HepG2 (cell line): ENCODE data around the gene GJB4. TPM values are rescaled to one million over a fixed set of nuclear protein-coding genes. Genes with fewer than 3 reads are reported as not detected.

Source experiments
- ATAC-seq: fragments of 200-7000 bp; cut with Tn5 transposase; 3 replicates; pipeline ENCODE4 v1.9.1; 2020; ENCODE audit warnings: mild to moderate bottlenecking, moderate library complexity
- BruUV-seq: library from RNA; stranded (reverse); fragments of 400-500 nt; replicated peaks from 2 replicates; lab custom pipeline; 2021; lab: Mats Ljungman, UMichigan
- CTCF ChIA-PET: fragments of 300-600 bp; formaldehyde crosslinking; extraction: SDS; loops from one replicate; lab custom pipeline; 2021; ENCODE audit warnings: low total read pairs, inconsistent platforms, low intra/inter-chr PET ratio; lab: Yijun Ruan, JAX
- POLR2A ChIA-PET: fragments of 350-600 bp; sonication (Branson Sonifier 250); formaldehyde crosslinking; loops from one replicate; lab custom pipeline; 2020; ENCODE audit warnings: antibody characterized with exemption, inconsistent platforms; lab: Yijun Ruan, JAX
- DNase-seq: peaks from one replicate; pipeline ENCODE4 v3.0.0-alpha.2; 2015; ENCODE audit warnings: low spot score
- FAIRE-seq: peaks from 3 replicates; lab custom pipeline; 2011; peaks lifted over from hg19 to GRCh38; lab: Jason Lieb, UNC
- H2AFZ ChIP-seq: one replicate; pipeline ENCODE4 v1.6.1; 2011; ENCODE audit warnings: low read length, inconsistent platforms
- H3K27ac ChIP-seq: fragments of 300-600 bp; 3 replicates; pipeline ENCODE4 v1.8.0; 2011; ENCODE audit warnings: mixed run types, mild to moderate bottlenecking, mixed read lengths, low read length, inconsistent platforms; ENCODE audit not compliant: insufficient read depth; ENCODE audit errors: extremely low read length
- H3K27me3 ChIP-seq, 2 experiments: fragments of 200-600 bp in 1 of 2; 2 replicates in 1 of 2; 3 replicates in 1 of 2; pipeline versions ENCODE4 v1.6.0 to v1.8.0; 2011; ENCODE audit warnings: low read length in 2 of 2, mild to moderate bottlenecking in 2 of 2, moderate library complexity in 2 of 2, inconsistent platforms in 1 of 2; ENCODE audit not compliant: insufficient read depth in 2 of 2, control insufficient read depth in 1 of 2
- H3K36me3 ChIP-seq, 2 experiments: fragments of 200-600 bp in 1 of 2; replicated peaks in 1 of 2; 2 replicates in 1 of 2; 3 replicates in 1 of 2; pipeline versions ENCODE4 v1.5.1 to v1.8.0; 2011; ENCODE audit warnings: low read length in 2 of 2, inconsistent platforms in 1 of 2; ENCODE audit not compliant: insufficient read depth in 2 of 2, control insufficient read depth in 1 of 2
- H3K4me1 ChIP-seq: 2 replicates; pipeline ENCODE4 v1.5.1; 2012; ENCODE audit warnings: low read length, inconsistent platforms; ENCODE audit not compliant: insufficient read depth
- H3K4me2 ChIP-seq: 2 replicates; pipeline ENCODE4 v1.6.0; 2011; ENCODE audit warnings: low read depth, low read length, inconsistent platforms
- H3K4me3 ChIP-seq, 3 experiments: fragments of 200-600 bp in 1 of 3; sonication (generic), shearing (Covaris generic) in 1 of 3; replicated peaks in 1 of 3; 2 replicates each; pipeline ENCODE4 v1.5.1; 2011 to 2016; ENCODE audit warnings: low read length in 3 of 3, inconsistent platforms in 2 of 3, low read depth in 2 of 3, mild to moderate bottlenecking in 2 of 3, control low read depth in 1 of 3, mixed read lengths in 1 of 3; ENCODE audit not compliant: insufficient read depth in 1 of 3
- H3K79me2 ChIP-seq: one replicate; pipeline ENCODE4 v1.6.1; 2011; ENCODE audit warnings: low read length, inconsistent platforms; ENCODE audit not compliant: insufficient read depth
- H3K9ac ChIP-seq: 2 replicates; pipeline ENCODE4 v1.6.0; 2011; ENCODE audit warnings: mild to moderate bottlenecking, low read depth, low read length, inconsistent platforms; ENCODE audit not compliant: insufficient read depth
- H3K9me3 ChIP-seq: 2 replicates; pipeline ENCODE4 v1.5.1; 2012; ENCODE audit warnings: mild to moderate bottlenecking, low read length
- H4K20me1 ChIP-seq: 2 replicates; pipeline ENCODE4 v1.6.0; 2011; ENCODE audit warnings: inconsistent platforms, mild to moderate bottlenecking, low read length, moderate library complexity; ENCODE audit not compliant: insufficient read depth
- BCL6 ChIP-seq: IDR thresholded peaks from 2 replicates; pipeline ENCODE4 v1.6.1; 2016; ENCODE audit warnings: missing genetic modification reagents, missing compliant biosample characterization
- GLI4 ChIP-seq: sonication (generic); formaldehyde crosslinking; IDR thresholded peaks from 2 replicates; pipeline ENCODE4 v1.5.1; 2020; ENCODE audit warnings: missing genetic modification reagents, mild to moderate bottlenecking, moderate library complexity, borderline replicate concordance
- IRF1 ChIP-seq: sonication (generic); formaldehyde crosslinking; IDR thresholded peaks from 2 replicates; pipeline ENCODE4 v1.4.0; 2020; ENCODE audit warnings: low read depth, mild to moderate bottlenecking, missing genetic modification reagents
- MLX ChIP-seq: IDR thresholded peaks from 2 replicates; pipeline ENCODE4 v1.6.1; 2016
- MZF1 ChIP-seq: sonication (generic); formaldehyde crosslinking; IDR thresholded peaks from 2 replicates; pipeline ENCODE4 v1.8.1; 2023; ENCODE audit warnings: mild to moderate bottlenecking, missing genetic modification reagents, borderline replicate concordance
- NPAS2 ChIP-seq: sonication (generic); formaldehyde crosslinking; IDR thresholded peaks from 2 replicates; pipeline ENCODE4 v1.8.0; 2022; ENCODE audit warnings: mild to moderate bottlenecking, missing genetic modification reagents, borderline replicate concordance
- PAX8 ChIP-seq: sonication (generic); formaldehyde crosslinking; IDR thresholded peaks from 2 replicates; pipeline ENCODE4 v1.8.0; 2022; ENCODE audit warnings: mild to moderate bottlenecking, missing genetic modification reagents, borderline replicate concordance
- ZNF513 ChIP-seq: sonication (generic); formaldehyde crosslinking; conservative IDR thresholded peaks from 2 replicates; pipeline ENCODE4 v1.5.0; 2020; ENCODE audit warnings: missing genetic modification reagents
- ZNF589 ChIP-seq: sonication (generic); formaldehyde crosslinking; conservative IDR thresholded peaks from 2 replicates; pipeline ENCODE4 v1.8.0; 2022; ENCODE audit warnings: mild to moderate bottlenecking, moderate library complexity, missing genetic modification reagents
- WGBS: methylation state at CpG from one replicate; pipeline ENCODE4 v1.1.6; 2017; ENCODE audit warnings: low lambda C conversion rate; 5-methylcytosine and 5-hydroxymethylcytosine counted together
- in situ Hi-C: cut with HindIII; loops from 2 replicates; pipeline ENCODE4 v1.10.0; 2017; ENCODE audit warnings: low pct_unique_long_range_greater_than_20kb; ENCODE audit not compliant: extremely low pct_ligation_motif_present
- intact Hi-C: fragments of 100-400 bp; cut with micrococcal nuclease; formaldehyde crosslinking; loops from one replicate; pipeline ENCODE4 v1.10.0; 2022; ENCODE audit not compliant: unreplicated experiment
- polyA plus RNA-seq, 8 experiments: library from polyadenylated mRNA; depleted of rRNA in 3 of 8; stranded (reverse) in 7 of 8; unstranded in 1 of 8; fragments of >200 nt; fragmentation: Illumina TruSeq in 4 of 8; extraction: Trizol in 4 of 8; gene quantifications; 2 replicates each; pipeline versions ENCODE4 v1.2.1 to v1.2.3, GENCODE V29; 2011 to 2016; ENCODE audit warnings: low read depth in 4 of 8, missing spikeins in 1 of 8, mixed read lengths in 1 of 8; ENCODE audit not compliant: insufficient read depth in 1 of 8
- total RNA-seq, 5 experiments: library from RNA; depleted of rRNA; stranded (reverse); fragments of >200 nt; fragmentation: Illumina TruSeq; extraction: Trizol; gene quantifications; 2 replicates each; pipeline ENCODE4 v1.2.3, GENCODE V29; 2016; ENCODE audit warnings: low read depth in 1 of 5
- TF ChIP-seq, protein P1 (sequence below): sonication (generic); formaldehyde crosslinking; IDR thresholded peaks from 2 replicates; pipeline ENCODE4 v1.5.0; 2020; ENCODE audit warnings: missing genetic modification reagents, mild to moderate bottlenecking, borderline replicate concordance

GJB4 gene
- total and polyA plus RNA-seq, 2 of the 13 experiments (the other 11 are each of a cell fraction or from before 2014, with no cell fraction given), result not detected

- TF ChIP-seq ZNF513 (no peak), MZF1 (no peak), ZNF589 (no peak), PAX8 (CRISPR knock-in tag) (no peak), MLX (CRISPR knock-in tag) (no peak), GLI4 (no peak), NPAS2 (CRISPR knock-in tag) (no peak), IRF1 (CRISPR knock-in tag) (no peak), BCL6 (CRISPR knock-in tag) (no peak)
- TF ChIP-seq, protein P1, sequence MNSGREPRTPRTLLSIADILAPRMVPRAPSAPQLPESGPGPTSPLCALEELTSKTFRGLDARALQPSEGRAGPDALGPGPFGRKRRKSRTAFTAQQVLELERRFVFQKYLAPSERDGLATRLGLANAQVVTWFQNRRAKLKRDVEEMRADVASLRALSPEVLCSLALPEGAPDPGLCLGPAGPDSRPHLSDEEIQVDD (CRISPR knock-in tag), result no peak
- intact Hi-C loops (no loop called here), in situ Hi-C loops (no loop called here)
- no peak within 1 kb of the TSS for H3K9ac ChIP-seq
- 4% methylated on average over 4 of the region's 13 CpGs for WGBS
- ChIA-PET CTCF (no interaction called here), POLR2A (no interaction called here)
- no peak for ATAC-seq
- no peak within 1 kb of the TSS for H3K27ac ChIP-seq
- peaks cover 1 to 44% of the 10 kb centered on the region in 2 experiments; a peak in 3 of 5 replicates for H3K27me3 ChIP-seq
- no peak for DNase-seq
- H3K4me3 ChIP-seq, result no peak within 1 kb of the TSS
- H3K4me1 ChIP-seq, result no peaks in the 10 kb centered on the region
- H2AFZ ChIP-seq, result no peak within 1 kb of the TSS
- no peaks in the 10 kb centered on the region for H3K79me2 ChIP-seq
- BruUV-seq, result no TSS peak
- H3K9me3 ChIP-seq, result no peaks in the 10 kb centered on the region
- no peak for FAIRE-seq
- H3K4me2 ChIP-seq, result no peak within 1 kb of the TSS
- no peaks in the 10 kb centered on the region for H3K36me3 ChIP-seq
- no peaks in the 10 kb centered on the region for H4K20me1 ChIP-seq
Observed at GRCh38 chr1:34754964-34755637, 4.4 kb upstream of the GJB4 start, which contains the start of gene GJB5. Gene GJB5, plus strand, starts transcription at chr1:34755047. Its CDS starts 2,284 bp downstream, at chr1:34757331.
